Large intestine (tissue), 3 donors: Measurements from ENCODE around the gene ITGB3. TPM values are rescaled to one million over a fixed set of nuclear protein-coding genes. Genes with fewer than 3 reads are reported as not detected.

Source experiments
- DNase-seq, 2 donors: peaks; one replicate each; pipeline versions ENCODE4 v3.0.0 to v3.0.0-alpha.2; 2013
- H3K27ac ChIP-seq: one replicate; pipeline ENCODE4 v1.5.1; 2013; ENCODE audit warnings: low read length
- H3K27me3 ChIP-seq: 2 replicates; pipeline ENCODE4 v1.6.1; 2013; ENCODE audit warnings: low read length; ENCODE audit not compliant: control insufficient read depth, insufficient read depth
- H3K36me3 ChIP-seq: 2 replicates; pipeline ENCODE4 v1.6.1; 2013; ENCODE audit warnings: low read length; ENCODE audit not compliant: control insufficient read depth, insufficient read depth
- H3K4me1 ChIP-seq: one replicate; pipeline ENCODE4 v1.6.1; 2013; ENCODE audit warnings: low read length; ENCODE audit not compliant: control insufficient read depth, insufficient read depth
- H3K4me3 ChIP-seq: one replicate; pipeline ENCODE4 v1.5.1; 2013; ENCODE audit warnings: low read length
- H3K9me3 ChIP-seq: one replicate; pipeline ENCODE4 v1.6.1; 2013; ENCODE audit warnings: mild to moderate bottlenecking, low read depth, low read length, moderate library complexity; ENCODE audit not compliant: control insufficient read depth
- WGBS: methylation state at CpG from one replicate; pipeline ENCODE4 v1.1.5; 2013; ENCODE audit warnings: low lambda C conversion rate; ENCODE audit not compliant: insufficient coverage; 5-methylcytosine and 5-hydroxymethylcytosine counted together
- polyA plus RNA-seq: library from polyadenylated mRNA; unstranded; fragments of 120-200 nt; gene quantifications from one replicate; pipeline ENCODE4 v1.2.1, GENCODE V29; 2013

The ITGB3 gene
- polyA plus RNA-seq, 1 donor = 5.6 TPM

DNA sequence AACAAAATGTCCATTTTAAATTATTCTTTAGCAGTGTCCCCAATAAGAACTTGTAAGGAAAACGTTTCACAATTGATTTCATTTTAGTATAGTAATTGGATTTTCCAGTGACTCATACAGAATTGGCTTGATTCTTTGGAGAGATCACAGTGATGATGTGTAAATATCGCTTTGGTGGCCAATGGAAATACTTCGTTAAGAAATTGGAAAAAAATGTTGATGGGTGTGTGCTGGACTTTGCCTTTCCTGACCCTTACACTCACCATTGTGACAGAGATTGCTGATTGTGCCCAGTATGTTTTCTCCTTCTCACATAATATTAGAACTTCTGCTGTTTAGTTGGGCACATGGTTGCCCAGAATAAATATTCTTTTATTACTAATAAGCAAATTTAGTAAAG lies 62.7 kb downstream of the ITGB3 start:
- peaks cover 12% of the 10 kb centered on the region for H3K4me1 ChIP-seq
- WGBS = 0% methylated on average over 1 of the region's 3 CpGs
- no peak overlapping the region for H3K4me3 ChIP-seq
- no peaks in the 10 kb centered on the region for H3K27me3 ChIP-seq
- H3K36me3 ChIP-seq = no peaks in the 10 kb centered on the region
- peaks cover 3% of the 10 kb centered on the region for H3K9me3 ChIP-seq
- peak overlapping the region; percentile 91 for H3K27ac ChIP-seq
- DNase-seq = peak; percentile 84 to 92

DNA sequence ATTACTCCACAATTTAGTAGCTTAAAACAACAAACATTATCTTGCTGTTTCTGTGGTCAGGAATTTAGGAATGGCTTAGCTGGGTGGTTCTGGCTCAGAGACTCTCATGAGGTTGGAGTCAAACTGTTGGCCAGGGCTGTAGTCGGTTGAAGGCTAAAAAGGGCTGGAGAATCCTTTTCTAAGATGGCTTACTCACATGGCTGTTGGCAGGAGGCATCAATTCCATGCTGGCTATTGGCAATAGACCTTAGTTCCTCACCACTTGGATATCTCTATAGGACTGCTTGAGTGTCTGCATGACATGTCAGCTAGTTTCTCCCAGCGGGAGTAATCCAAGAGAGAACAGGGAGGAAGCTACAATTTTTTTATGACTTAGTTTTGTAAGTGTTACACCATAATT lies 63.5 kb downstream of the ITGB3 start:
- Histone ChIP-seq H3K27ac (peak overlapping the region; percentile 91), H3K9me3 (peaks cover 3% of the 10 kb centered on the region), H3K4me1 (peaks cover 12% of the 10 kb centered on the region), H3K4me3 (no peak overlapping the region), H3K27me3 (no peaks in the 10 kb centered on the region), H3K36me3 (no peaks in the 10 kb centered on the region)
- no peak for DNase-seq
- no CpG with 5 or more reads among the region's 2 CpGs for WGBS

DNA sequence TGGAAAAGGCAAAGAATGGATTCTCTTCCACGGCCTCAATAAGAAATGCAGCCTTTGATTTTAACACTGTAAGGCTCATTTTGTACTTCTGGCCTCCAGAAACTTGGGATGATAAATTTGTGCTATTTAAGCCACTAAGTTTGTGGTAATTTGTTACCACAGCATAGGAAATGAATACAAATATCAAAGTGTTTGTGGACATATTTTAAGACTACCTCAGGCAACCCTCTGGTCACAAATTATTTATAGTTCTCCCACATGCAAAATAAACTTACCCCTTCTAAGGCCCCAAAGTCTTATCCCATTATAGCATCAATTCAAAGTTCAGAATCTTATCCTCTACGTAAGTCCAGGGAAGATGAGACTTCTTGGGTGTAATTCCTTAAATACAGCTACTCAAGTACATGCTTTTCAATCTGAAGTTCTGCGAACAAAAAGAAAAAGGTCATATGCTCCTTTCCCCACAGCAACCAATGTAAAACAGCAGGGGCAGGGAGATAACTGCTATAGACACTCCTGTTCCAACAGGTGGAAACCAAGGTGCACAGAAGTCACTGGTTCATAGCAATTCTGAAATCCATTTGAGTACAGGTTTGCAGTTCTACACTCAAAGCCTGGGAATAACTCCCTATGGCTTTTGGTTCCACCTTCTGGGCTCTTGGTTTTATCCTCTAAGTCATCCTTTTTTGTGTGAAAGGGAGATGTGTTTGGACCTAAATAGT lies 64.7 kb downstream of the ITGB3 start:
- Histone ChIP-seq H3K27me3 (no peaks in the 10 kb centered on the region), H3K4me3 (no peak overlapping the region), H3K36me3 (no peaks in the 10 kb centered on the region), H3K9me3 (peaks cover 3% of the 10 kb centered on the region), H3K4me1 (peaks cover 12% of the 10 kb centered on the region), H3K27ac (no peak overlapping the region)
- no peak for DNase-seq
- no CpG with 5 or more reads among the region's 3 CpGs for WGBS

DNA sequence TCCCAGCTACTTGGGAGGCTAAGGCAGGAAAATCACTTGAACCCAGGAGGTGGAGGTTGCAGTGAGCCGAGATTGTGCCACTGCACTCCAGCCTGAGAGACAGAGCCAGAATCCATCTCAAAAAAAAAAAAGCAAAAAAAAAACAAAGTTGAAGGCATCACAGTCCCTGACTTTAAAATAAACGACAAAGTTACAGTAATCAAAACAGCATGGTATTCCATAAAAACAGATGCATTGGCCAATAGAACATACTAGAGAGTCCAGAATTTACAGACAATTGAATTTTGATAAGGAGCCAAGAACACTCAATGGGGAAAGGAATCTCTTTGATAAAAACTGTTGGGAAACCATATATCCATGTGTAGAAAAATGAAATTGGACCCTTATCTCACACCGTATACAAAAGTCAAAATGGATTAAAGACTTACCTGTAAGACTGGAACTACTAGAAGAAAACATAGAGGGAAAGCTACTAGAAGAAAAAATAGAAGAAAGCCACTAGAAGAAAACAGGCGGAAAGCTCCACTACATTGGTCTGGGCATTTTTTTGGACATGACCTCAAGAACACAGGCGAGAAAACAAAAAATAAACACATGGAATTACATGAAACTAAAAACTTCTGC lies 67.4 kb downstream of the ITGB3 start:
- peaks cover 10% of the 10 kb centered on the region for H3K4me1 ChIP-seq
- 90% methylated on average over 5 of the region's 5 CpGs for WGBS
- no peak overlapping the region for H3K27ac ChIP-seq
- H3K4me3 ChIP-seq = no peak overlapping the region
- no peak for DNase-seq
- H3K9me3 ChIP-seq = peaks cover 3% of the 10 kb centered on the region
- no peaks in the 10 kb centered on the region for H3K27me3 ChIP-seq
- no peaks in the 10 kb centered on the region for H3K36me3 ChIP-seq

DNA sequence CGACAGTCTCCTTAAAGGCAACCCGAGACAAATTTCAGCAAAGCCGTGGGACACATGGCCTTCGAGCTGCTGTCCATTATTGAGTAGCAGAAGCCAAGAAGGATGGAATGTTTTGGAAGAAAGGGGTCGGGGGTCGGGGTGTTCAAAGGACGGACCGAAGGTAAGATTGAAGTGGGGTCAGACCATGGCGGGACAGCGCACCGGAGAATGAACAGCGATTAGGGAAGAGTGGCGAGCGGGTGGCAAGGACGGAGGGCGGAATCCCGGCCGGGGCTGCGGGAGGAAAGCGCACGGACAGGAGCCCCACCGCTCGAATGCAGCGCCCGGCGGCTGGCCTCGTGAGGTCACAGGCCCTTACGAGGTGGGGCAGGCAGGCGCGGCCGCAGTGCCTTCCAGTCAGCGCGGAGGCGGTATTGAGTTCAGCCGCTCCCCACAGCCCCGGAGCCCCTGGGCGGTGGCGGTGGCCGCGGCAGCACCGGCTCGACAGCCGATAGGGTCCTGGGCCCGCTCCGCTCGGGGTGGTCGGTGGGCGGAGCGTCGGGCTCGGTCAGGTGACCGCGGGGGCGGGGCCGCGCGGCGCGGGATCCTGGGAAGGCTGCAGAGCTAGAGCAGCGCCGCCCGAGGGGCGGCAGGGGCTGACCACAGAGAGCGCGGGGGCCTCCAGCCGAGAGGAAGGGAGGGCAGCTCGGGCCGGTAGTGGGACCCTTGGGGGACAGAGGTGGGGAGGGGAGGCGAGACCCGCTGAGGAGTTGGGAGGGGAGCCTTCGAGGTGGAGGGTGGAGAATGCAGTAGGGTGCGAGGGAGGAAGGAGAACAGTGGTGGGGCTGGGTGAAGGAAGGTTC lies 70.0 kb downstream of the ITGB3 start, which contains the start of gene EFCAB13:
TSS of gene EFCAB13 (plus strand) at position 574 of the 842 bp plus-strand sequence. CDS start 4,399 bp downstream, outside the sequence.
- WGBS = 0% methylated on average over 2 of the region's 72 CpGs
- H3K4me1 ChIP-seq = no peaks in the 10 kb centered on the region
- H3K9me3 ChIP-seq = peaks cover 3% of the 10 kb centered on the region
- H3K27me3 ChIP-seq = no peaks in the 10 kb centered on the region
- peak; percentile 93 to 94 for DNase-seq
- H3K27ac ChIP-seq = peak within 1 kb of the TSS; percentile 93
- H3K4me3 ChIP-seq = peak within 1 kb of the TSS; percentile 90
- H3K36me3 ChIP-seq = no peaks in the 10 kb centered on the region

DNA sequence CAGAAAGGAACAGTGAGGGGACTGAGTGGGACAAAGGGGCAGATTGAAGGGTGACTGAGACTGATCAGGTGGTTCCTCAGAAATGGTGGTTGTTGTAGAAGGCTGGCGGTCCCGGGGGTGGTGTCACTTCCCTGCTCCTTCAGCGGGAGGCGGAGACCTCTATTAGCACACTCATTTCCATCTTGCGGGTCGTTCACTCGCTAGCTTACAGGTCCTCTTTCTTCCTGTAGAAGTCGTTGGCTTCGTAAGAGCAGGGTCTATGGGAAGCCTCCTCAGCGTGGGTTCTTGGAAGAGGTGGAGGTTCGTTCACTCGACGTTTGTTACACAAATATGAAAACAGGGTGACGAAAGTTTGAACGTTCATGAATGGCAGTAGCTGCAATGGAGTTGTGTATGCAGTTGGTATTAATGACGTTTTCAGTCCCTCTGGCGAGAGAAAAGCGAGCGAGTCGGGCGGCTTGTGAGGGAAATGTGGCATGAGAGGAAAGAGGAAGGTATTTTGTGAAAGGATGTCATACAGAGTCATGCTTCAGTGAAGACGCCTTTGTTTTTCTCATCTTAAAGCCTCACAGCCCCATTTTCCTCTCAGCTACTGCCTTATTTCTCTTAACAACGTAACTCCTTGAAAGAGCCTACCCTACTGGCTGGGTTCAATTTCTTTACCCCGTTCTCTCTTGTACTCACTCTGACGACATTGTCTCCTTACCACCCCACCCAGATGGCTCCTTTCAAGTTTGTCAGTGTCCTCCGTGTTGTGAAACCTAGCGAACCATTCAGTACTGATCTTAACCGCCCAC lies 70.8 kb downstream of the ITGB3 start:
- Histone ChIP-seq H3K36me3 (no peaks in the 10 kb centered on the region), H3K4me1 (no peaks in the 10 kb centered on the region), H3K4me3 (peak overlapping the region; percentile 90), H3K27ac (peak overlapping the region; percentile 93), H3K9me3 (peaks cover 3% of the 10 kb centered on the region), H3K27me3 (no peaks in the 10 kb centered on the region)
- peak; percentile 57 to 79 for DNase-seq
- 9% methylated on average over 6 of the region's 28 CpGs for WGBS

DNA sequence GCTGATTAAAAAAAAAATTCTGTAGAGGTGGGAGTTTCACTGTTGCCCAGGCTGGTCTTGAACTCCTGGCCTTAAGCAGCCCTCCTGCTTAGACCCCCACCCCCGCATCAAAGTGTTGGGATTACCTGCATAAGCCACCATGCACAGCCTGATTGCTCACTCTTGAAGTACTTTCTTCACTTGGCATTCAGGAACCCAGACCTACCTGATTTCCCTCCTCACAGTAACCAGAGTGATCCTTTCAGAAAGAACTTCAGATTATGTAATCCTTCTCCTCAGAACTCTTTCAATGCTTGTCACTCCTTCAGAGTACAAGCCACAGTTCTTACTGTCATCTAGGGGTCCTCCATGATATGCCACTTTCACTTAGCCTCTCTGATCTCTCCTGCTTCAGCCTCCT lies 71.5 kb downstream of the ITGB3 start:
- H3K9me3 ChIP-seq = peaks cover 3% of the 10 kb centered on the region
- H3K36me3 ChIP-seq = no peaks in the 10 kb centered on the region
- no peak overlapping the region for H3K27ac ChIP-seq
- H3K27me3 ChIP-seq = no peaks in the 10 kb centered on the region
- H3K4me3 ChIP-seq = no peak overlapping the region
- no peaks in the 10 kb centered on the region for H3K4me1 ChIP-seq
- no peak for DNase-seq
- no CpG with 5 or more reads among the region's 1 CpG for WGBS

DNA sequence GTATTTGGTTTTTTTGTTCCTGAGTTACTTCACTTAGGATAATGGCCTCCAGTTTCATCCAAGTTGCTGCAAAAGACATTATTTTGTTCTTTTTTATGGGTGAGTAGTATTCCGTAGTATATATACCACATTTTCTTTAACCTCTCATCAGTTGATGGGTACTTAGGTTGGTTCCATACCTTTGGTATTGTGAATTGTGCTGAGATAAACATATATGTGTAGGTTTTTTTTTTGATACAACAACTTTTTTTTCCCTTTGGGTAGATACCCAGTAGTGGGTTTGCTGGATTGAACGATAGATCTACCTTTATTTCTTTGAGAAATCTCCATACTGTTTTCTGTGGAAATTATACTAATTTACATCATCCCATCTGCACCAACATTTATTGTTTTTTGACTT lies 76.9 kb downstream of the ITGB3 start:
- Histone ChIP-seq H3K27me3 (no peaks in the 10 kb centered on the region), H3K4me1 (no peaks in the 10 kb centered on the region), H3K27ac (no peak overlapping the region), H3K36me3 (no peaks in the 10 kb centered on the region), H3K9me3 (no peaks in the 10 kb centered on the region), H3K4me3 (no peak overlapping the region)
- WGBS = 100% methylated on average over 1 of the region's 2 CpGs
- no peak for DNase-seq

DNA sequence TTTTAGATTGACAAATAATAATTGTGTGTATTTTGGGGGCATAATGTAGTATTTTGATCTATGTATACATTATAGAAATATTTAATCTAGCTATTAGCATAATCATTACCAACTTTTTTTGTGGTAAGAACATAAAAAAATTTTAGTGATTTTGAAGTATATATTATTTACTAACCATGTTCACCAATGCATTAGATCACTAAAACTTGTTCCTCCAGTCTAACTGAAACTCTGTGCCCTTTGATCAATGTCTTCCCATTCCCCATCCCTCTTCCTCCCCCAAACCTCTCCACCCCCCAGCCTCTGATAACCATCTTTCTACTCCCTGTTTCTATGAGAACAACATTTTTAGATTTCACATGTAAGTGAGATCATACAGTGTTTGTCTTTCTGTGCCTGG lies 78.7 kb downstream of the ITGB3 start:
- H3K27me3 ChIP-seq = no peaks in the 10 kb centered on the region
- DNase-seq = no peak
- H3K4me3 ChIP-seq = no peak overlapping the region

More for the DNA sequence above, 78.7 kb downstream of the ITGB3 start:
- Histone ChIP-seq H3K27ac (no peak overlapping the region), H3K36me3 (no peaks in the 10 kb centered on the region), H3K4me1 (no peaks in the 10 kb centered on the region), H3K9me3 (no peaks in the 10 kb centered on the region)
